Upper lobe of left lung (tissue), 4 donors: ENCODE measurements around the gene NAT16.

Source experiments
- CTCF ChIP-seq, 6 experiments: fragments of 450-650 bp in 4 of 6; fragments of 200-600 bp in 2 of 6; sonication (generic) in 2 of 6; IDR thresholded peaks; one replicate each; pipeline ENCODE4 v1.5.1; 2016 to 2019; ENCODE audit warnings: antibody characterized with exemption in 6 of 6
- POLR2A ChIP-seq, 4 donors: fragments of 450-650 bp; IDR thresholded peaks; one replicate each; pipeline ENCODE4 v1.5.1; 2016 to 2017; ENCODE audit warnings: antibody characterized with exemption in 4 of 4, mild to moderate bottlenecking in 2 of 4

DNA sequence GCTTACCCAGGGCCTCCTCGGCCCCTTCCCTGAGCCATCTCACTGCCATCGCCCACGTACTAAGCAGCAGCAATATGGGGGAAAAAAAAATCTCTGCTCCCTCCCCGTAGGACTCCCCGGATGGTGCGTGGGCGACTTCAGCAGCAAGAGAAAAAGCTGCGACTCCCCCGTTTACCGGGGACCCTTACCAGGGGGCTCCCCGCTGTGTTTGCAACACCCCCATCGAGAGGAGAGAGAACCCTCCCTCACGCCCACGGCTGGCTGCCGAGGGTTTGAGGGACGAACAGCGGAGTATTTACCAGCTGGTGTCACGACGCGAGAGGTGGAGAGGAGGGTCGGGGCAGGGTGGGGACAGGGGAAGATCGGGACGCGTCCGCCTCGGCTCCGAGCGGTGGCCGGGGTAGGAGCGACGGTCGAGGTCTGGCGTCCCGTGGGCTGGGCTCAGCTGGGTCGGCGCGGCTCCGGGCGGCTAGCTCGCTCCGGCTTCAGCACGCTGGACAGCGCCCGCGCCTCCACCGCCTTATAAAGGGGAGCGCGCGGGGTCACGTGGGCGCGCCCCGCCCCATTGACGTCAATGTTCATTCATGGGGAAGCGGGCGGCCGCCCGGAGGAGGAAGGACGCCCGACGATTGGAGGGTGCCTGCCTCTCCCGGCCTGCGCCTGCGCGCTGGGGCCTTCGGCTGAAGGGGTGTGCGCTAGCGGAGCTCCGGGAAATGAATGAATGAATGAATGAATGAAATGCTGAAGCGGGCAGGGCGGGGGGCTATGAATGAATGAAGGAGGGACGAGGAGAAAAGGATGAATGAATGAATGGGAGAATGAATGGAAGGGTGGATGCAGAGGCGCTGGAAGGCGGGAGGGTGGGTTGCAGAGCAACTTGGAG lies 14.8 kb downstream of the NAT16 start, which contains the start of gene VGF:
- TF ChIP-seq CTCF (IDR thresholded peaks at IDR 0.05) (peak in 1 of 6 experiments; percentile 21), POLR2A (IDR thresholded peaks at IDR 0.05) (no peak)
